Bronchial epithelial cell (primary cell): ENCODE results near the gene MOV10L1. TPM values are rescaled to one million over a fixed set of nuclear protein-coding genes. Genes with fewer than 3 reads are reported as not detected.

Experiments used
- DNase-seq: peaks from one replicate; pipeline ENCODE4 v3.0.0-alpha.2; 2010; ENCODE audit warnings: low read depth
- FAIRE-seq: peaks from 2 replicates; lab custom pipeline; 2011; peaks lifted over from hg19 to GRCh38; lab: Jason Lieb, UNC
- H3K27me3 ChIP-seq: 2 replicates; pipeline ENCODE4 v1.5.1; 2011; ENCODE audit warnings: low read length; ENCODE audit not compliant: control insufficient read depth, insufficient read depth
- H3K36me3 ChIP-seq: 2 replicates; pipeline ENCODE4 v1.5.1; 2011; ENCODE audit warnings: low read length; ENCODE audit not compliant: control insufficient read depth, insufficient read depth
- H3K4me3 ChIP-seq: 2 replicates; pipeline ENCODE4 v1.5.1; 2011; ENCODE audit warnings: mild to moderate bottlenecking, low read depth, low read length, control low read depth
- CTCF ChIP-seq: IDR thresholded peaks from 2 replicates; pipeline ENCODE4 v1.5.1; 2011; ENCODE audit warnings: mild to moderate bottlenecking, moderate library complexity, low read length, control low read depth, inconsistent platforms; ENCODE audit not compliant: insufficient read depth, severe bottlenecking
- total RNA-seq: library from RNA; depleted of rRNA; stranded (reverse); fragments of >200 nt; gene quantifications from 2 replicates; pipeline ENCODE4 v1.2.1, GENCODE V29; 2014

MOV10L1 gene
- total RNA-seq, 1 donor from 2014 or later, result 0.26 TPM

- no peak for TF ChIP-seq CTCF
- no peaks in the 10 kb centered on the region for H3K36me3 ChIP-seq
- FAIRE-seq (no peak), DNase-seq (no peak)
- no peak within 1 kb of the TSS for H3K4me3 ChIP-seq
- peaks cover 14% of the 10 kb centered on the region for H3K27me3 ChIP-seq
These were observed 31.5 kb upstream of the MOV10L1 start, which contains the start of gene TTLL8 for GRCh38 chr22:50058061-50058905. Gene TTLL8, minus strand, starts transcription at chr22:50058298.

GRCh38 chr22:50058906-50059880 is 30.6 kb upstream of the MOV10L1 start:
- DNase-seq, result no peak
- Histone ChIP-seq H3K4me3 (no peak overlapping the region), H3K36me3 (no peaks in the 10 kb centered on the region), H3K27me3 (peaks cover 14% of the 10 kb centered on the region)
- no peak for FAIRE-seq
- TF ChIP-seq CTCF, result no peak

- H3K4me3 ChIP-seq, result no peak overlapping the region
- H3K27me3 ChIP-seq, result peaks cover 14% of the 10 kb centered on the region
- no peak for DNase-seq
- FAIRE-seq, result no peak
- TF ChIP-seq CTCF, result no peak
- H3K36me3 ChIP-seq, result no peaks in the 10 kb centered on the region
These were observed 29.9 kb upstream of the MOV10L1 start for GRCh38 chr22:50059881-50060262.

GRCh38 chr22:50060441-50061140 is 29.2 kb upstream of the MOV10L1 start:
- no peak for FAIRE-seq
- no peak for TF ChIP-seq CTCF
- no peaks in the 10 kb centered on the region for H3K36me3 ChIP-seq
- no peak for DNase-seq
- H3K27me3 ChIP-seq, result peaks cover 14% of the 10 kb centered on the region
- H3K4me3 ChIP-seq, result no peak overlapping the region

- H3K36me3 ChIP-seq, result no peaks in the 10 kb centered on the region
- H3K27me3 ChIP-seq, result peaks cover 14% of the 10 kb centered on the region
- DNase-seq (no peak), FAIRE-seq (no peak)
- no peak overlapping the region for H3K4me3 ChIP-seq
- no peak for TF ChIP-seq CTCF
These were observed 28.5 kb upstream of the MOV10L1 start for GRCh38 chr22:50061141-50061823.
